DND-41 (cell line): ENCODE results near the gene GFOD1.

Source experiments
- ATAC-seq: fragments of 200-7000 bp; cut with Tn5 transposase; 3 replicates; pipeline ENCODE4 v1.9.1; 2021; ENCODE audit warnings: low read depth; ENCODE audit not compliant: insufficient read depth
- DNase-seq: peaks from one replicate; pipeline ENCODE4 v3.0.0-alpha.2; 2020
- H2AFZ ChIP-seq: 2 replicates; pipeline ENCODE4 v1.6.0; 2012; ENCODE audit warnings: low read depth, low read length
- H3K27ac ChIP-seq: 2 replicates; pipeline ENCODE4 v1.5.1; 2012; ENCODE audit warnings: low read length, inconsistent platforms
- H3K27me3 ChIP-seq: fragments of 200-600 bp; sonication (generic); 2 replicates; pipeline ENCODE4 v1.6.0; 2012; ENCODE audit warnings: low read length, mild to moderate bottlenecking, inconsistent platforms; ENCODE audit not compliant: insufficient read depth, poor library complexity
- H3K36me3 ChIP-seq: 2 replicates; pipeline ENCODE4 v1.5.1; 2012; ENCODE audit warnings: low read length, inconsistent platforms; ENCODE audit not compliant: insufficient read depth
- H3K4me1 ChIP-seq: 2 replicates; pipeline ENCODE4 v1.5.1; 2012; ENCODE audit warnings: mild to moderate bottlenecking, low read length; ENCODE audit not compliant: insufficient read depth
- H3K4me2 ChIP-seq: 2 replicates; pipeline ENCODE4 v1.6.0; 2012; ENCODE audit warnings: mild to moderate bottlenecking, moderate library complexity, low read length, inconsistent platforms; ENCODE audit not compliant: insufficient read depth
- H3K4me3 ChIP-seq, 2 experiments: fragments of 200-600 bp in 1 of 2; shearing (Covaris generic) in 1 of 2; 2 replicates each; pipeline ENCODE4 v1.5.1; 2012 to 2016; ENCODE audit warnings: inconsistent platforms in 2 of 2, low read length in 2 of 2, mild to moderate bottlenecking in 2 of 2, low read depth in 1 of 2, moderate library complexity in 1 of 2
- H3K79me2 ChIP-seq: 2 replicates; pipeline ENCODE4 v1.6.0; 2012; ENCODE audit warnings: low read length, inconsistent platforms; ENCODE audit not compliant: insufficient read depth
- H3K9ac ChIP-seq: 2 replicates; pipeline ENCODE4 v1.6.0; 2012; ENCODE audit warnings: low read depth, mild to moderate bottlenecking, inconsistent platforms, low read length, moderate library complexity
- H3K9me3 ChIP-seq: 2 replicates; pipeline ENCODE4 v1.5.1; 2012; ENCODE audit warnings: low read length, moderate library complexity, mild to moderate bottlenecking, inconsistent platforms; ENCODE audit not compliant: insufficient read depth, severe bottlenecking
- H4K20me1 ChIP-seq: 2 replicates; pipeline ENCODE4 v1.6.0; 2012; ENCODE audit warnings: low read length; ENCODE audit not compliant: insufficient read depth
- CTCF ChIP-seq: IDR thresholded peaks from 2 replicates; pipeline ENCODE4 v1.5.1; 2012; ENCODE audit warnings: borderline replicate concordance, low read length, moderate library complexity, mild to moderate bottlenecking; ENCODE audit not compliant: poor library complexity, severe bottlenecking; ENCODE audit errors: extremely low read depth
- EZH2 ChIP-seq: IDR thresholded peaks from 3 replicates; pipeline ENCODE4 v1.6.1; 2012; ENCODE audit warnings: borderline replicate concordance, low read depth, mild to moderate bottlenecking, moderate library complexity, low read length, inconsistent platforms; ENCODE audit not compliant: severe bottlenecking

GFOD1 gene

GRCh38 chr6:13419422-13420195, 67.8 kb downstream of the GFOD1 start:
- Histone ChIP-seq H3K27me3 (no peaks in the 10 kb centered on the region), H3K9ac (no peak overlapping the region)

GRCh38 chr6:13418844-13419243, 68.6 kb downstream of the GFOD1 start:
- ATAC-seq, result no peak
- no peaks in the 10 kb centered on the region for H3K27me3 ChIP-seq
- H4K20me1 ChIP-seq, result no peaks in the 10 kb centered on the region; the same call in 1 of the 2 replicates
- H3K9ac ChIP-seq, result no peak overlapping the region
- no peaks in the 10 kb centered on the region for H3K36me3 ChIP-seq
- DNase-seq, result no peak
- H3K4me1 ChIP-seq, result no peaks in the 10 kb centered on the region
- no peak overlapping the region for H2AFZ ChIP-seq
- TF ChIP-seq CTCF (no peak), EZH2 (no peak)
- H3K79me2 ChIP-seq, result no peaks in the 10 kb centered on the region
- H3K4me2 ChIP-seq, result no peak overlapping the region
- no peak overlapping the region for H3K4me3 ChIP-seq
- no peak overlapping the region for H3K27ac ChIP-seq
- H3K9me3 ChIP-seq, result no peaks in the 10 kb centered on the region

More at GRCh38 chr6:13419422-13420195, 67.8 kb downstream of the GFOD1 start:
- Histone ChIP-seq H3K27ac (no peak overlapping the region), H3K4me2 (no peak overlapping the region), H4K20me1 (no peaks in the 10 kb centered on the region; the same call in 1 of the 2 replicates), H2AFZ (no peak overlapping the region), H3K79me2 (no peaks in the 10 kb centered on the region), H3K4me3 (no peak overlapping the region), H3K36me3 (no peaks in the 10 kb centered on the region), H3K4me1 (no peaks in the 10 kb centered on the region), H3K9me3 (no peaks in the 10 kb centered on the region)
- TF ChIP-seq CTCF (no peak), EZH2 (no peak)
- ATAC-seq, result no peak
- DNase-seq, result no peak

- TF ChIP-seq EZH2 (no peak), CTCF (no peak)
- Histone ChIP-seq H3K9me3 (no peaks in the 10 kb centered on the region), H3K4me1 (no peaks in the 10 kb centered on the region), H3K27me3 (no peaks in the 10 kb centered on the region), H2AFZ (no peak overlapping the region), H3K27ac (no peak overlapping the region), H3K4me3 (no peak overlapping the region), H3K79me2 (no peaks in the 10 kb centered on the region), H3K4me2 (no peak overlapping the region), H3K9ac (no peak overlapping the region), H4K20me1 (no peaks in the 10 kb centered on the region; the same call in 1 of the 2 replicates), H3K36me3 (no peaks in the 10 kb centered on the region)
- ATAC-seq (no peak), DNase-seq (no peak)
Measured at GRCh38 chr6:13417954-13418353, 69.4 kb downstream of the GFOD1 start.
